Sigmoid colon (tissue), 4 donors: ENCODE results near the gene SLC12A4.

Experiments used
- CTCF ChIP-seq, 4 experiments: fragments of 450-650 bp in 3 of 4; fragments of 200-600 bp in 1 of 4; IDR thresholded peaks; one replicate each; pipeline ENCODE4 v1.5.1; 2016 to 2019; ENCODE audit warnings: antibody characterized with exemption in 4 of 4, mild to moderate bottlenecking in 3 of 4, moderate library complexity in 2 of 4
- POLR2AphosphoS5 ChIP-seq, 4 donors: sonication (generic); formaldehyde crosslinking; IDR thresholded peaks; one replicate each; pipeline ENCODE4 v1.6.1; 2017; ENCODE audit warnings: antibody characterized with exemption in 4 of 4

- TF ChIP-seq CTCF (IDR thresholded peaks at IDR 0.05) (no peak), POLR2AphosphoS5 (IDR thresholded peaks at IDR 0.05) (no peak)
Measured at GRCh38 chr16:67954421-67955196, 13.8 kb downstream of the SLC12A4 start.
